Tibial nerve (tissue), 4 donors: ENCODE data around the gene F3. TPM values are rescaled to one million over a fixed set of nuclear protein-coding genes. Genes with fewer than 3 reads are reported as not detected.

Source experiments
- DNase-seq, 2 donors: peaks; one replicate each; pipeline ENCODE4 v3.0.0-alpha.2; 2019; ENCODE audit warnings: low spot score in 2 of 2
- H3K27ac ChIP-seq, 4 donors: fragments of 200-600 bp; sonication (generic) in 3 of 4; one replicate each; pipeline ENCODE4 v1.5.1; 2017 to 2019; ENCODE audit warnings: mild to moderate bottlenecking in 1 of 4
- H3K27me3 ChIP-seq, 2 donors: fragments of 200-600 bp; sonication (generic) in 1 of 2; one replicate each; pipeline versions ENCODE4 v1.5.1 to v1.6.0; 2017 to 2019
- H3K36me3 ChIP-seq, 3 donors: fragments of 200-600 bp; sonication (generic); one replicate each; pipeline ENCODE4 v1.5.1; 2018 to 2019
- H3K4me1 ChIP-seq, 4 donors: fragments of 200-600 bp; sonication (generic) in 3 of 4; one replicate each; pipeline ENCODE4 v1.5.1; 2017 to 2019
- H3K4me3 ChIP-seq, 4 donors: fragments of 200-600 bp; sonication (generic) in 3 of 4; one replicate each; pipeline ENCODE4 v1.5.1; 2017 to 2019; ENCODE audit warnings: mild to moderate bottlenecking in 1 of 4, moderate library complexity in 1 of 4
- H3K9me3 ChIP-seq, 4 donors: fragments of 200-600 bp; sonication (generic) in 3 of 4; one replicate each; pipeline ENCODE4 v1.5.1; 2017 to 2019
- EP300 ChIP-seq, 2 donors: sonication (generic); formaldehyde crosslinking; IDR thresholded peaks; one replicate each; pipeline ENCODE4 v1.6.1; 2017; ENCODE audit warnings: antibody characterized with exemption in 2 of 2, mild to moderate bottlenecking in 1 of 2
- POLR2A ChIP-seq, 2 donors: fragments of 450-650 bp; IDR thresholded peaks; one replicate each; pipeline ENCODE4 v1.6.1; 2017; ENCODE audit warnings: antibody characterized with exemption in 2 of 2, mild to moderate bottlenecking in 2 of 2, moderate library complexity in 2 of 2
- WGBS, 2 donors: methylation state at CpG; one replicate each; pipeline ENCODE4 v1.1.5; 2018; 5-methylcytosine and 5-hydroxymethylcytosine counted together
- total RNA-seq, 4 donors: library from RNA; depleted of rRNA; stranded (reverse); fragments of >200 nt; gene quantifications; one replicate each; pipeline ENCODE4 v1.1.0, GENCODE V29; 2016
- TF ChIP-seq, protein P1 (sequence below), 5 experiments: fragments of 200-600 bp in 3 of 5; fragments of 450-650 bp in 2 of 5; sonication (generic) in 3 of 5; IDR thresholded peaks; one replicate each; pipeline ENCODE4 v1.5.1; 2016 to 2019; ENCODE audit warnings: antibody characterized with exemption in 5 of 5, mild to moderate bottlenecking in 3 of 5, moderate library complexity in 2 of 5

F3 gene
- total RNA-seq, 4 donors from 2014 or later = 65.6 to 166 (median 139) TPM

DNA sequence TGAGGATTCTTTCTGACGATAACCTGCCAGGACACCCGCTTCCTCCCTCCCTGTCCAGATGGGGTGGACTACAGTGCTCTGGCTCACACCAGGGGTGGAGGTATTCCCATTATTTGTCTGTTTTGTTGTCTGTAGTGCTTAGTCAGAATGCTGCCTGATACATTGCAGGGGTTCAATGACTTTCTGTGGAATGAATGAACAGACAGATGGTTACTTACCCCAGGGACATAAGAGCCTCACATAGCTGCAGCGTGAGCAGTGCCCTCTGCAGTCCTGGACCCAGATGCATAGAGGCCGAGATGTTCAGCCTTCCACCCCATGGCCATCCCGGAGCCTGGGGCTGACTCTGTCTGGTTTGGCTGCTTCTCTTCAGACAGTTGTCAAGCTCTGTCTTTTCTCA, 13.0 kb upstream of the F3 start:
- Histone ChIP-seq H3K36me3 (no peaks in the 10 kb centered on the region), H3K27me3 (peaks cover 0 to 3% of the 10 kb centered on the region in 2 donors), H3K4me3 (no peak overlapping the region), H3K27ac (no peak overlapping the region), H3K9me3 (no peaks in the 10 kb centered on the region), H3K4me1 (peaks cover 0 to 11% (median 0%) of the 10 kb centered on the region in 4 donors)
- DNase-seq = no peak
- TF ChIP-seq EP300 (IDR thresholded peaks at IDR 0.05) = no peak
- TF ChIP-seq, protein P1, sequence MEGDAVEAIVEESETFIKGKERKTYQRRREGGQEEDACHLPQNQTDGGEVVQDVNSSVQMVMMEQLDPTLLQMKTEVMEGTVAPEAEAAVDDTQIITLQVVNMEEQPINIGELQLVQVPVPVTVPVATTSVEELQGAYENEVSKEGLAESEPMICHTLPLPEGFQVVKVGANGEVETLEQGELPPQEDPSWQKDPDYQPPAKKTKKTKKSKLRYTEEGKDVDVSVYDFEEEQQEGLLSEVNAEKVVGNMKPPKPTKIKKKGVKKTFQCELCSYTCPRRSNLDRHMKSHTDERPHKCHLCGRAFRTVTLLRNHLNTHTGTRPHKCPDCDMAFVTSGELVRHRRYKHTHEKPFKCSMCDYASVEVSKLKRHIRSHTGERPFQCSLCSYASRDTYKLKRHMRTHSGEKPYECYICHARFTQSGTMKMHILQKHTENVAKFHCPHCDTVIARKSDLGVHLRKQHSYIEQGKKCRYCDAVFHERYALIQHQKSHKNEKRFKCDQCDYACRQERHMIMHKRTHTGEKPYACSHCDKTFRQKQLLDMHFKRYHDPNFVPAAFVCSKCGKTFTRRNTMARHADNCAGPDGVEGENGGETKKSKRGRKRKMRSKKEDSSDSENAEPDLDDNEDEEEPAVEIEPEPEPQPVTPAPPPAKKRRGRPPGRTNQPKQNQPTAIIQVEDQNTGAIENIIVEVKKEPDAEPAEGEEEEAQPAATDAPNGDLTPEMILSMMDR (IDR thresholded peaks at IDR 0.05) = no peak
- TF ChIP-seq POLR2A (IDR thresholded peaks at IDR 0.05) = no peak
- 90 to 93% methylated on average over 5 of the region's 5 CpGs for WGBS, 2 donors

DNA sequence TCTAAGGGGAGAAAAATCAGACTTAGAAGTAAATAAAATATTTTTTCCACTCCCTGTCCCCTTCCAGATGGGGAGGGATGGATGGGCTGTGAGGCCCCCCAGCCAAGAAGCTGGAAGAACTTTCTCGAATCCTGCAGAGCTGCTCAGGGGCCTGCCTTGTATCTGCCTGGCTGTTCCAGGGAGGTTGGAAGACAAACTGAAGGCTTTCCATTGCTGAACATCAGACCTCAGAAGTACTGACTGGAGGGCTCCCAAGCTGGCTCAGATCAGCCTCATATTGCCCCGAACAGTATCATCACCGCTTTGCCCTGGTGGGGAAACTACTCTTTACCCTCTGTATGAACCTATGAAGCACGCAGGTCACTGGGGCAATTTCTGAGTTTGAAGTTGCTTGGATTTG, 12.4 kb upstream of the F3 start:
- 71 to 89% methylated on average over 4 of the region's 4 CpGs for WGBS, 2 donors
- Histone ChIP-seq H3K27me3 (peaks cover 0 to 3% of the 10 kb centered on the region in 2 donors), H3K4me1 (peaks cover 0 to 11% (median 0%) of the 10 kb centered on the region in 4 donors), H3K36me3 (no peaks in the 10 kb centered on the region), H3K4me3 (no peak overlapping the region), H3K9me3 (no peaks in the 10 kb centered on the region), H3K27ac (no peak overlapping the region)
- DNase-seq = no peak
- TF ChIP-seq EP300 (IDR thresholded peaks at IDR 0.05) (no peak), POLR2A (IDR thresholded peaks at IDR 0.05) (no peak)
- TF ChIP-seq, protein P1 (IDR thresholded peaks at IDR 0.05) = no peak

DNA sequence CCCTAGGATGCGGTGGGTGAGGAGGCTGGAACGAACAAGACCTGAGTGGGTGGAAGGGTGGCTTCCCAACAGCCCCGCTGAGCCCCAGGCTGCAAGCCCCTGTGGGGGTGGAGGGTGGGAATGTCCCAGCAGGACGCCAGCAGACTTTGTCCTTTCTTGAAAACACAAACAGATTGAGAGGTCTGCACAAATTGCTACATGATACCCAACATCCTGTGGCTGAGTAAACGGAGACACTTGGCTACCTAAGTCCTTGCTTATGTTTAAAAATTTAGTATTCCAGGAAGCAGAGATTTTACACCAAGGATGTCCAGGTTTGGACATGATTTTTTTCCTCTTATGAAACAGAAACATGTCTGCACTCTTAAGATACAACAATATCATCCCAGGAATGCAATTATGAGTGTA, 11.8 kb upstream of the F3 start:
- H3K27ac ChIP-seq = peak overlapping the region in 1 of 4 donors; percentile 13
- peaks cover 0 to 3% of the 10 kb centered on the region in 2 donors for H3K27me3 ChIP-seq
- no peak overlapping the region for H3K4me3 ChIP-seq
- H3K36me3 ChIP-seq = no peaks in the 10 kb centered on the region
- DNase-seq = no peak
- 33 to 37% methylated on average over 5 of the region's 5 CpGs for WGBS, 2 donors
- no peaks in the 10 kb centered on the region for H3K9me3 ChIP-seq
- H3K4me1 ChIP-seq = peaks cover 0 to 11% (median 0%) of the 10 kb centered on the region in 4 donors
- TF ChIP-seq, protein P1 (IDR thresholded peaks at IDR 0.05) = no peak
- no peak for TF ChIP-seq POLR2A (IDR thresholded peaks at IDR 0.05)
- TF ChIP-seq EP300 (IDR thresholded peaks at IDR 0.05) = no peak

DNA sequence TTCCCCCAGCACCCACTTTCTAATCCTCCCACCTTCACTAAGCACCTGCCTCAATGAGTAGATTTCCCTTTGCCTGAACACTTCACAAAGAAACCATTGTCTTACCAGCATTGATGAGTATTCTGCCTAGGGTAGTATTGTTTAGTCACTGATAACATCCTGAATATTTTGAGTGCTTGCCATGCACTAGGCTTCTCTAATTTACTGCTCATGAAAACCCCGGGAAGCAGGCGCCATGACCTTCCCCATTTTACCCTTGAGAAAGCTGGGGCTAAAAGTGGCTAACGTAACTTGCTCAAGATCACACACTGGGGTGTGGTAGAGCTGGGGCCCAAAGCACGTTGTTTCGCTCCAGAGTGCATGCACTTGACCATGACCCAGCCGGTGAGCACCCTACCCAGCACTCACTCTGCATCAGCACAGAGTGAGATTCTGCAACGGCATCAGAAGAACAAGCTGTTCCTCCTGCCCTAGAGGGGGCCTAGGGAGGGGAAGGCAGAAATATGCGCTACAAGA, 10.6 kb upstream of the F3 start:
- Histone ChIP-seq H3K27ac (no peak overlapping the region), H3K4me3 (no peak overlapping the region), H3K27me3 (no peaks in the 10 kb centered on the region), H3K9me3 (no peaks in the 10 kb centered on the region), H3K36me3 (no peaks in the 10 kb centered on the region), H3K4me1 (peaks cover 0 to 11% (median 0%) of the 10 kb centered on the region in 4 donors)
- no peak for TF ChIP-seq POLR2A (IDR thresholded peaks at IDR 0.05)
- TF ChIP-seq EP300 (IDR thresholded peaks at IDR 0.05) = peak in 1 of 2 donors; percentile 50
- TF ChIP-seq, protein P1 (IDR thresholded peaks at IDR 0.05) = no peak
- DNase-seq = no peak
- WGBS, 2 donors = 64 to 69% methylated on average over 8 of the region's 8 CpGs

DNA sequence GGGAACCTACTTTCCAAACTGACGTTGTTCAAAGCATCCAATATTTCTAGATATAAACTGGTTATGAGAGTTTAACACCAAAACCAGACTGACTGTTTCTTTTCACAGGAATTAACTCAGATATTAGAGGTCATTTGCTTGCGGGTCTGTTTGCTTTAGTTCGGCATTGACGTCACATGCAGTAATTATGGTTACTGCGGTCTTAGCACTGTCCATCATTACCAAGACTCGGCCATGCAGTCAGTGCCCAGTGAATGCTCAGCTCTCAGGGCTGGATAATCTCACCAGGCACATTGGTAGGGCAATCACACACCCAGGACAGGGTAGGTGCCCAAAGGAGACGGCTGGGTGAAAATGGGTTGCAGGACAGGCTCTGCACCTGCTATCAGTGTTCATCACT, 9.9 kb upstream of the F3 start:
- WGBS, 2 donors = 93 to 94% methylated on average over 7 of the region's 7 CpGs
- H3K27ac ChIP-seq = no peak overlapping the region

More for the DNA sequence above, 9.9 kb upstream of the F3 start:
- DNase-seq = no peak
- Histone ChIP-seq H3K4me1 (peaks cover 0 to 11% (median 0%) of the 10 kb centered on the region in 4 donors), H3K4me3 (no peak overlapping the region), H3K9me3 (no peaks in the 10 kb centered on the region), H3K27me3 (no peaks in the 10 kb centered on the region), H3K36me3 (no peaks in the 10 kb centered on the region)
- TF ChIP-seq EP300 (IDR thresholded peaks at IDR 0.05) = no peak
- TF ChIP-seq, protein P1 (IDR thresholded peaks at IDR 0.05) = no peak
- no peak for TF ChIP-seq POLR2A (IDR thresholded peaks at IDR 0.05)
